AG10803 (cell line): ENCODE data around the gene PHOX2A.
A peak's percentile ranks its signal among the peaks of the same experiment; 100 is the strongest.

Experiments used
- DNase-seq: peaks from one replicate; pipeline ENCODE4 v3.0.0; 2010; ENCODE audit warnings: low read depth
- H3K4me3 ChIP-seq: 2 replicates; pipeline ENCODE4 v1.5.1; 2011; ENCODE audit warnings: mild to moderate bottlenecking, low read length, control low read depth
- TF ChIP-seq, protein P1 (sequence below): conservative IDR thresholded peaks from 2 replicates; pipeline ENCODE4 v1.5.1; 2011; ENCODE audit warnings: mild to moderate bottlenecking, low read length, control low read depth, inconsistent platforms

PHOX2A gene

GRCh38 chr11:72241291-72241781 is 2.6 kb downstream of the PHOX2A start:
- no peak overlapping the region for H3K4me3 ChIP-seq
- TF ChIP-seq, protein P1, sequence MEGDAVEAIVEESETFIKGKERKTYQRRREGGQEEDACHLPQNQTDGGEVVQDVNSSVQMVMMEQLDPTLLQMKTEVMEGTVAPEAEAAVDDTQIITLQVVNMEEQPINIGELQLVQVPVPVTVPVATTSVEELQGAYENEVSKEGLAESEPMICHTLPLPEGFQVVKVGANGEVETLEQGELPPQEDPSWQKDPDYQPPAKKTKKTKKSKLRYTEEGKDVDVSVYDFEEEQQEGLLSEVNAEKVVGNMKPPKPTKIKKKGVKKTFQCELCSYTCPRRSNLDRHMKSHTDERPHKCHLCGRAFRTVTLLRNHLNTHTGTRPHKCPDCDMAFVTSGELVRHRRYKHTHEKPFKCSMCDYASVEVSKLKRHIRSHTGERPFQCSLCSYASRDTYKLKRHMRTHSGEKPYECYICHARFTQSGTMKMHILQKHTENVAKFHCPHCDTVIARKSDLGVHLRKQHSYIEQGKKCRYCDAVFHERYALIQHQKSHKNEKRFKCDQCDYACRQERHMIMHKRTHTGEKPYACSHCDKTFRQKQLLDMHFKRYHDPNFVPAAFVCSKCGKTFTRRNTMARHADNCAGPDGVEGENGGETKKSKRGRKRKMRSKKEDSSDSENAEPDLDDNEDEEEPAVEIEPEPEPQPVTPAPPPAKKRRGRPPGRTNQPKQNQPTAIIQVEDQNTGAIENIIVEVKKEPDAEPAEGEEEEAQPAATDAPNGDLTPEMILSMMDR: no peak
- DNase-seq: no peak

- TF ChIP-seq, protein P1: no peak
- no peak for DNase-seq
- H3K4me3 ChIP-seq: peak overlapping the region; percentile 31; the same call in 1 of the 2 replicates
These were observed 3.3 kb downstream of the PHOX2A start for GRCh38 chr11:72240461-72241290.

GRCh38 chr11:72239849-72240460 is 4.0 kb downstream of the PHOX2A start:
- H3K4me3 ChIP-seq: peak overlapping the region; percentile 43
- peak; percentile 33 for DNase-seq
- TF ChIP-seq, protein P1: no peak

DNA sequence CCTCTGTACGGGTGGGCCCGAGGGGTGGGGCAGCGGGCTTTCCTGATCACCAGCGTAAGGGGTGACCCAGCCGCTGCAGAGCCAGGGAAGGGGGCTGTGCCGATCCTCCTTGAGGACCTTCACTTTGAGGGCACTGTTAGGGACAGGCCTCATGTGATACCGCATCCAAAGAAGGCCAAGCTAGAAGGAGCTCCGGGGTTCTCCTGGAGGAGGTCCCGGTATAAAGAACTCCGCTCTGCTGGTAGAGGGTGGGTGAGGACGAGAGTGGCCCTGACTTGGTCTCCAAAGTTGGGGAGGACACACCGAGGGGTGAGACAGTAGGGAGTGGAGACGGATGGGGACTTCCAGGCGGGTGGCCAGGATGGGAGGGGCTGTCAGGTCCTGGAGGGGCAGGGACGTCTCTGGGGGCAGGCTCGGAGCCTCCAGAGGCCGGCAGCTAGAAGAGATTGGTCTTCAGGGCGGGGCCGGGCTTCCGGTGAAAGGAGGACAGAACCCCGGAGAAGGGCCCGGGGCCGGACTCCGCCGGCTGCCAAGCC is 4.6 kb downstream of the PHOX2A start:
- TF ChIP-seq, protein P1: no peak
- peak overlapping the region; percentile 43 for H3K4me3 ChIP-seq
- peak; percentile 55 for DNase-seq

- no peak for DNase-seq
- no peak overlapping the region for H3K4me3 ChIP-seq
- TF ChIP-seq, protein P1: no peak
These were observed 5.3 kb downstream of the PHOX2A start for GRCh38 chr11:72238492-72239312.

DNA sequence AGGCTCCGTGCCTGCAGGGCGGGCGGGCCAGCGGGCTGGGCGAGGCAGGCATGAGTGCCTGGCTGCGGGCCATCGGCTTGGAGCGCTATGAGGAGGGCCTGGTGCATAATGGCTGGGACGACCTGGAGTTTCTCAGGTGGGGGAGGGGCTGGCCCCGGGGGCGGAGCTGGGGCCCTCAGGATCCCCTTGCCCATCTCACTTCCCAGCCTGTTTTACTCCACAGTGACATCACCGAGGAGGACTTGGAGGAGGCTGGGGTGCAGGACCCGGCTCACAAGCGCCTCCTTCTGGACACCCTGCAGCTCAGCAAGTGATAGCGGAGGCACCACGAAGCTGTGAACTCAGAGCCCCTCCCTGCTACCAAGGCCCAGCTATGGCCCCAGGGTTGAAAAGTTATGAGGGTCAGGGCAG is 5.9 kb downstream of the PHOX2A start:
- peak; percentile 61 for DNase-seq
- TF ChIP-seq, protein P1: peak; percentile 71
- no peak overlapping the region for H3K4me3 ChIP-seq
